HEK293T (cell line): ENCODE data around the gene SCAI.
"Not testable (repeated sequence)": the region's sequence is repeated elsewhere in the genome, so short reads cannot be mapped to it uniquely, and the experiment has no call there.

ENCODE experiments used
- CTCF ChIA-PET: fragments of 350-600 bp; formaldehyde crosslinking; extraction: SDS; loops from one replicate; lab custom pipeline; 2021; ENCODE audit warnings: antibody characterized with exemption, inconsistent platforms; lab: Yijun Ruan, JAX
- POLR2A ChIA-PET: fragments of 350-600 bp; formaldehyde crosslinking; extraction: SDS; loops from one replicate; lab custom pipeline; 2020; ENCODE audit warnings: antibody characterized with exemption, inconsistent platforms; lab: Yijun Ruan, JAX
- DNase-seq: peaks from one replicate; pipeline ENCODE4 v3.0.0; 2012; ENCODE audit warnings: mixed read lengths; ENCODE audit errors: extremely low spot score
- ARNT ChIP-seq: fragments of 450-650 bp; IDR thresholded peaks from 2 replicates; pipeline ENCODE4 v1.6.1; 2017; ENCODE audit warnings: mild to moderate bottlenecking
- BHLHE40 ChIP-seq: fragments of 450-650 bp; IDR thresholded peaks from 2 replicates; pipeline ENCODE4 v1.6.1; 2016; ENCODE audit warnings: mild to moderate bottlenecking, moderate library complexity, borderline replicate concordance
- CTBP1 ChIP-seq: fragments of 450-650 bp; IDR thresholded peaks from 2 replicates; pipeline ENCODE4 v1.6.1; 2016; ENCODE audit warnings: borderline replicate concordance
- ELF4 ChIP-seq: fragments of 450-650 bp; IDR thresholded peaks from 2 replicates; pipeline ENCODE4 v1.6.1; 2017; ENCODE audit warnings: antibody characterized with exemption
- FOXA1 ChIP-seq: fragments of 450-650 bp; IDR thresholded peaks from 2 replicates; pipeline ENCODE4 v1.6.1; 2016; ENCODE audit warnings: mild to moderate bottlenecking
- FOXK2 ChIP-seq: fragments of 450-650 bp; IDR thresholded peaks from 2 replicates; pipeline ENCODE4 v1.6.1; 2016; ENCODE audit warnings: mild to moderate bottlenecking
- FOXM1 ChIP-seq: fragments of 450-650 bp; IDR thresholded peaks from 2 replicates; pipeline ENCODE4 v1.6.1; 2017; ENCODE audit warnings: mild to moderate bottlenecking, borderline replicate concordance
- HDGF ChIP-seq: fragments of 450-650 bp; IDR thresholded peaks from 2 replicates; pipeline ENCODE4 v1.6.1; 2017; ENCODE audit warnings: antibody characterized with exemption, borderline replicate concordance
- L3MBTL2 ChIP-seq: fragments of 450-650 bp; conservative IDR thresholded peaks from 2 replicates; pipeline ENCODE4 v1.6.1; 2016; ENCODE audit warnings: mild to moderate bottlenecking
- LEF1 ChIP-seq: fragments of 450-650 bp; IDR thresholded peaks from 2 replicates; pipeline ENCODE4 v1.6.1; 2017; ENCODE audit warnings: mild to moderate bottlenecking, borderline replicate concordance
- NFRKB ChIP-seq: fragments of 450-650 bp; IDR thresholded peaks from 2 replicates; pipeline ENCODE4 v1.6.1; 2016; ENCODE audit warnings: mild to moderate bottlenecking, moderate library complexity
- PKNOX1 ChIP-seq: fragments of 450-650 bp; IDR thresholded peaks from 2 replicates; pipeline ENCODE4 v1.6.1; 2016
- SP1 ChIP-seq: fragments of 450-650 bp; IDR thresholded peaks from 2 replicates; pipeline ENCODE4 v1.6.1; 2017
- SUZ12 ChIP-seq: fragments of 450-650 bp; IDR thresholded peaks from 2 replicates; pipeline ENCODE4 v1.6.1; 2016; ENCODE audit warnings: mild to moderate bottlenecking
- TARDBP ChIP-seq: fragments of 450-650 bp; IDR thresholded peaks from 2 replicates; pipeline ENCODE4 v1.6.1; 2016
- ZNF384 ChIP-seq: fragments of 450-650 bp; IDR thresholded peaks from 2 replicates; pipeline ENCODE4 v1.6.1; 2016

SCAI gene

GRCh38 chr9:124983698-124984097 is 159.6 kb downstream of the SCAI start:
- ChIA-PET CTCF (no interaction called here), POLR2A (no interaction called here)
- TF ChIP-seq TARDBP (no peak), FOXA1 (no peak), HDGF (no peak)
- DNase-seq: no peak

GRCh38 chr9:124980431-124980830 is 162.9 kb downstream of the SCAI start:
- DNase-seq: no peak
- ChIA-PET POLR2A (no interaction called here), CTCF (no interaction called here)
- TF ChIP-seq HDGF (no peak), FOXM1 (no peak), NFRKB (no peak), BHLHE40 (no peak), CTBP1 (no peak), TARDBP (no peak)

- CTCF ChIA-PET: no interaction called here
- TF ChIP-seq ARNT (no peak), CTBP1 (no peak), HDGF (no peak), L3MBTL2 (no peak), ELF4 (no peak), TARDBP (no peak), NFRKB (no peak), PKNOX1 (no peak), FOXK2 (no peak)
- no peak for DNase-seq
- POLR2A ChIA-PET: no interaction called here
These were observed 168.2 kb downstream of the SCAI start for GRCh38 chr9:124975131-124975530.

GRCh38 chr9:124973807-124974206 is 169.5 kb downstream of the SCAI start:
- TF ChIP-seq FOXK2: no peak
- TF ChIP-seq ARNT: no peak
- no peak for TF ChIP-seq BHLHE40
- no peak for TF ChIP-seq ZNF384
- no peak for TF ChIP-seq L3MBTL2
- no peak for TF ChIP-seq LEF1
- TF ChIP-seq PKNOX1: no peak
- TF ChIP-seq CTBP1: no peak
- TF ChIP-seq TARDBP: no peak
- no peak for TF ChIP-seq FOXA1
- DNase-seq: no peak
- POLR2A ChIA-PET: no interaction called here
- CTCF ChIA-PET: no interaction called here

- POLR2A ChIA-PET: no interaction called here
- no peak for DNase-seq
- no peak for TF ChIP-seq CTBP1
- no peak for TF ChIP-seq L3MBTL2
- no peak for TF ChIP-seq SP1
- TF ChIP-seq FOXM1: no peak
- no peak for TF ChIP-seq ELF4
- no peak for TF ChIP-seq LEF1
- TF ChIP-seq TARDBP: no peak
- CTCF ChIA-PET: no interaction called here
These were observed 171.0 kb downstream of the SCAI start for GRCh38 chr9:124972241-124972770.

GRCh38 chr9:124969401-124969800 is 173.9 kb downstream of the SCAI start:
- TF ChIP-seq LEF1 (no peak), HDGF (no peak), TARDBP (no peak), ARNT (no peak)
- no peak for DNase-seq
- POLR2A ChIA-PET: no interaction called here
- CTCF ChIA-PET: interaction anchor here (0.6 kb wide), 1 partner anchor 9 kb away, joined by 8 read pairs; no protein-coding TSS in a partner anchor

GRCh38 chr9:124968238-124968637 is 175.1 kb downstream of the SCAI start:
- ChIA-PET POLR2A (no interaction called here), CTCF (no interaction called here)
- DNase-seq: no peak
- TF ChIP-seq CTBP1: no peak
- TF ChIP-seq TARDBP: no peak
- no peak for TF ChIP-seq SP1
- no peak for TF ChIP-seq L3MBTL2
- no peak for TF ChIP-seq FOXA1
- no peak for TF ChIP-seq ARNT
- TF ChIP-seq ELF4: no peak
- no peak for TF ChIP-seq PKNOX1
- no peak for TF ChIP-seq LEF1
- TF ChIP-seq NFRKB: no peak
- no peak for TF ChIP-seq FOXK2
- no peak for TF ChIP-seq BHLHE40
- TF ChIP-seq SUZ12: no peak
- TF ChIP-seq ZNF384: no peak
- TF ChIP-seq FOXM1: no peak
- TF ChIP-seq HDGF: no peak

GRCh38 chr9:124965775-124966568 is 177.4 kb downstream of the SCAI start:
- POLR2A ChIA-PET, DNase-seq: not testable (repeated sequence)
- CTCF ChIA-PET: interaction anchor here (0.7 kb wide), 1 partner anchor 51 kb away, joined by 5 read pairs; no protein-coding TSS in a partner anchor
